Right renal cortex interstitium (tissue), 3 donors: Measurements from ENCODE around the gene SCD5. TPM values are rescaled to one million over a fixed set of nuclear protein-coding genes. Genes with fewer than 3 reads are reported as not detected.

Source experiments
- DNase-seq, 3 donors: peaks; one replicate each; pipeline ENCODE4 v3.0.0-alpha.2; 2013; ENCODE audit warnings: low read depth in 3 of 3, low spot score in 2 of 3
- polyA plus RNA-seq, 3 donors: library from polyadenylated mRNA; unstranded; fragments of 120-200 nt; gene quantifications; one replicate each; pipeline ENCODE4 v1.2.1, GENCODE V29; 2013; ENCODE audit not compliant: insufficient read length in 3 of 3

The SCD5 gene
- polyA plus RNA-seq, 3 donors: 30.0 to 44.7 (median 38.1) TPM

DNA sequence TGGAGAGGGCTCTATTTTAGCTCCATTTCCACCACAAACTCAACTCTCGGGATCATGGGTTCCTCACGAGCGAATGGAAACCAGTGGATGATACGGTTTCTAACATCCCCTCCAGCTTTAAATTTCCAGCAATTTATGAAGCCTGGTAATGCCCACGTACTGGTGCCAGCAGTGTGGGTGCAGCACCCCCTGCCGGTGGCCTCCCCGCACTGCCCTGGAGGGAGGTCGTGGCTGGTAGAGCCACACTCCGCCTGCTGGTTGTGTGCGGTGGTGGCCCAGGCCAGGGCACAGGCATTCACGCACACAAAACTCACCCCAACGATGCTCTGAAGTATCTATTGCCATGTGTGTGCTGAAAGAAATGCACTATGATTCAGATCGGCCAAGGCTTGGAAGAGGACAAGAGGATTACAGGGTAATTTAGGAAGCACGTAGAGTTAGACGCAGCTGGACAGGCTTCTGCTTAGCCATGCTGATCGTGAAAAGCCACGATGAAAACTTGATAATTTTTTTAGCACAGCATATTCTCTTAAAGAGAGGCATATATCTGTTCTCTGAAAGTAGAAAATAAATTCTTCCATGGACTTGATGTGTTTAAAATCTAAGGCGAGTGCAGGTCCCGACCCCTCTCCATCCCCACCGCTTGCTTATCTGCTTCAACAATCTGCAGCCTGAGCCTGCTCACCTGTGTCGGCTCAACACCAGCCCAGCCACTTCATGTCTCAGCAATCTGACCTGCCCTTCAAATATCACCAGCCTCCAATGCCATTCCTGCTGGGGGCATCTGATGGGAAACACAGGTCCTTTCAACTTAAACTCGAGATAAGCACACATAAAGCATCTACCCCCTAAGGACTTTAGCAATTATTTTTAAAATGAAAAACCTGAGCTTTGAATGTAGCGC, 59.1 kb downstream of the SCD5 start:
- DNase-seq: no peak

GRCh38 chr4:82737354-82737753, 61.2 kb downstream of the SCD5 start:
- DNase-seq: no peak

GRCh38 chr4:82733636-82734035, 65.0 kb downstream of the SCD5 start:
- DNase-seq: no peak

DNA sequence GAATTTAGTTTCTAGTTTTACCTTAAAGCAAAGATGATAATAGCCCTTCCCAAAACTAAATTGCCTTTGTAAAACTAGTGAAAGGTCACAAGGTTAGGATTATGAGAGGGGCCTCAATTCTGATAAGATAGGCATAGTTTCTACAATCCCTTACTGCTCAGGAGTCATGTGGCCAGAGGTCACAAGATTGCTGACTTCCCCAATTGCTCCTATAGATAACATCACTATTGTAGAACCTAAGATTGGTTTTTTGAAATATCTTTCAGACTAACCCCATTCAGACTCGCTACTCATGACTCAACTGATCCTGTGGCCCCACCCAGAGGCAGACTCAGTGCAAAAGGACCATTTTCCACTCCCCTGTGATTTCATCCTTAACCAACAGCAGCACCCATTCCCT, 70.3 kb downstream of the SCD5 start:
- DNase-seq: no peak

GRCh38 chr4:82726596-82726995, 72.0 kb downstream of the SCD5 start:
- no peak for DNase-seq

DNA sequence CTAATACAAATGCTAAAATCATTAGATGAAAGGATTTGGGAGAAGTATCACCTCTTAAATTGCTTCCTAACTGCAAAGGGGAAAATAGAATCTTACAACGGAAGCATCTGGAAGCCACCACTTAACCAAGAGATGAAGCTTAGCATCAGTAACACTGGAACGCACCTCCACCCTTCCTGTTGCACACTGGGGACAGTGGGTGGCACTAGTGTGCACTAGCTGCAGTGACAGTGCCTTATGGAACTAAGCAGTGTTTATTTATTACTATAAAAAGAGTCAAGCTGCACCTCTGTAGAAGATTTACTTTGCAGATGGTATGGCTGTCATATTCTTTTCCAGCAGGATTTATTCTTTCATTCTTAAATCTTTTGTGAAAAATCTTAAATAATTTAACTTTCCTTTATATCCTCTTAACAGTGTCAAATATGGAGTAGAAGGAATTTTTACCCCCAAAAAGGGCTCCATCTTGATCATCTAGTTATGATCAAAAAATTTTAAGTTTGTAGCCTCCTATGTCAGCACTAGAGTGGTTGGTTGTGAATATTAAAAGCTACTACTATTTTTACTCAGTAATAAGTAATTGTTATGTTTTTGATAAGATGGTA, 76.7 kb downstream of the SCD5 start:
- no peak for DNase-seq

- no peak for DNase-seq
These were observed 80.2 kb downstream of the SCD5 start for GRCh38 chr4:82718162-82718940.

DNA sequence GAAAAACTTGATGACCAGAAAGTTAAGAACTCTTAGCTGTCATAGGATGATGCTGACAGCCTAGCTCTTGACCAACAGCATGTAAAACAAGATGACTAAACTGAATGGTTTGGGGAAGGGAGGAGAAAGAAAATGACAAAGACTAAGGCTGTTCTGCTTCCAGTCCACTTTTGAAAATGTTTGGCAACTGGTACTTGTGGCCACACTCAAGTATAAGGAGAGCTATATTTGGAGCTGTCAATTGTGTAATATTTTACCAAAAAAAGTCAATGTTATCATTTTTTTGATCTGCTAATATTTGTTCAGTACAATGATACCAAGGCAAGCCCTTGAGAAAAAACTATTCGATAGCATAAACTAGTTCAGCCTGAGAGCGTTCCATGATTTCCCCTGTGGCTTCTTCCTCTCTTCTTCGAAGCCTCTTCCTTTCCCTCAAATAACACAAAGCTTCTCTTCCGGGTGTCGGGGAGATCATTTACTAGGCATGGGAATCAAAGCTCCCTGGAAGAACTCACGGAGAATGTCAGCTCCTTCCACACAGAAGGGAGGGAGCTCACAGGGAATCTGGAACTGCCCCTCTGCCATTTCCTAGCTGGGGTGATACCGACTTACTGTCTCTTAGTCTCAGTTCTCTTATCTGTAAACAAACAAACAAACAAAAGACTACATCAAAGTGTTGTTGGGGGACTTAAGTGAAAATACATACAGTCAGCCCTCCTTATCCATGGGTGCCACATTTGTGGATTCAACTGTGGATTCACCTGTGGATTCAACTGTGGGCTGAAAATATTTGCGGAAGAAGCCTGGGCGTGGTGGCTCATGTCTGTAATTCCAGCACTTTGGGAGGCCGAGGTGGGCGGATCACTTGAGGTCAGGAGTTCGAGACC, 82.6 kb downstream of the SCD5 start:
- no peak for DNase-seq

DNA sequence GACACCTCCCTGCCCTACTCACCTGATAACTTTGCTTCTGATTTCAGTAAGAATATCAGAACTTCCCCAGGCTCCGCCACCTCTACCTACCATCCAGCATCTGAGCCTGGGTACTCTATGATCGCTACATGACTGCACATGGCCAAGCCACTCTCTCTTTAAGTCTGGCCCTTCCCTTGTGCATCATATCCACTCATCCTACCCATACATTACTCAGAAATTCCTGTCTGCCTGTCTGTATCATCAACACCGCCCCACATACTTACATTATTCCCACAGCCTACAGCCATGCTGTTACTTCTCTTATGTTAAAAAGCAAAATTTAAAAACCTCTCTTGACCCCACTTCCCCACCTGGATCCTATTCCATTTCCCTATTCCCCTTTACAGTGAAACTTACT, 84.7 kb downstream of the SCD5 start:
- no peak for DNase-seq

- DNase-seq: no peak
These were observed 86.0 kb downstream of the SCD5 start for GRCh38 chr4:82712561-82712960.

- DNase-seq: no peak
These were observed 87.3 kb downstream of the SCD5 start for GRCh38 chr4:82711158-82711785.

DNA sequence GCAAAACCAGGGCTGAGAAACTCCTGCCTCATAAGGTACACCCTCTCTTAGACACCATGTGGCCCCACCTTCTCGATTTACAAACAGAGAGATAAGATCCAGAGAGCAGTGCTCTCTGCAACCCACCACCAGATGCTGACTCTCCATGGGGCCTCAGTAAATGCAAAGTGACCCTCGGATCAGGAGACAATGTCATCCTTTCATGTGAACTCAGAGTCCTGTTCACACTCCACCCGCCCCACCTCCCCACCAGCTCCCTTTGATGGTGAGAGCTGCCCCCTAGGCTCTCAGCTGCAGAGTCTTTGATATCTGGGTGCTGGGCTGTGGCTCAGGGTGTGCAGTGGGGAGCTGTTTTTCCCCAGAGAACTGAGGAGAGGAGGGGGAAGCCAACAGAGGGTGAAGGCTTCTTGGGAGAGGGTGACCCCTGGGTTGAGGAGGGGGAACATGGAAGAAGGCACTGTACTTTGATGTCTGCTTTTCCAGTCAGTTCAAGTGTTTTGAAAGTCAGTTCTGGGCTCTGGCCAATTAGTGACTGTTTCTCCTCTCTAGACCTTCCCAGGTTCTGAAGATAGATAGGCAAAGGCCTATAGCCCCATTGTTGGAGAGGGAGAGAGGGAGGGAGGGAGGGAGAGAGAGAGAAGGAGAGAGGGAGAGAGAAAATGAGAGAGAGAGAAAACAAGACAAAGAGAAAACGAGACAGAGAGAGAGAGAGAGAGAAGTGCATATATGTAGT, 88.2 kb downstream of the SCD5 start:
- DNase-seq: no peak

- no peak for DNase-seq
These were observed 89.6 kb downstream of the SCD5 start for GRCh38 chr4:82708982-82709381.

GRCh38 chr4:82706349-82707000, 92.1 kb downstream of the SCD5 start:
- DNase-seq: no peak

- peak in 1 of 3 donors; percentile 32 for DNase-seq
These were observed 92.7 kb downstream of the SCD5 start for GRCh38 chr4:82705928-82706300.

DNA sequence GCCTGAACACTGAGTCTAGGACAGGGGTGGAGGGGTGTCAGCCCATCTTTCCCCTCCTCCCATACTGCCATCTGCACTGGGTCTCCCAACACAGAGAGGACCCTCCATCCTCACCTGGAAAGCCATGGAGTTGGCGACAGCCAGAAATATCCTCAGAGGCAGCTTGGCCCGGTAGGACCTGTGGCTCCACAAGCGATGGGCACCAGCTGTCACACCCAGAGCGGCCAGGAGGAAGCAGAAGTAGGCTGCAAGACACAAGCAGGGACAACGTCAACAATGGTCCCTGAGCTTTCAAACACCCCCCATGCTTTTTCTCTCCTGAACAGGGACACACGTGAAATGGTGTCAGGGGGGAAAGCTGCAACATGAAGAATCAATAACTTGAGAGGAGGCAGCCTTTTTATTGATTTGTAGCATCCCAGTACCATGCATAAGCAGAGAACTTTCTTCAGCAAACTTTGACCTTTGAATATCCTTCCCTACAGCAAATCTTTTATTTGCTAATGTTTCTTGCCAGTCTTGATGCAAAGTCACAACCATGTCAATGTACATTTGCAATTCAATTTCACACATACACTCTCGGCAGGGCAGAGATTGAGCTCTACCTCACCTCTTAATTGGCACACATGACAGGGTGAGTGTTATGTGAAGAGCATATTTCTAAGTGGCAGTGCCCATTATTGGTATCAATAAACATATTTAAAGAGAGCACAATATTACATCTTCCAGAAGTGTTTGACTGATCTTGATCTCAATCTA, 93.2 kb downstream of the SCD5 start:
- DNase-seq: no peak

- no peak for DNase-seq
These were observed 94.4 kb downstream of the SCD5 start for GRCh38 chr4:82704156-82704555.

GRCh38 chr4:82698412-82698811, 100.2 kb downstream of the SCD5 start:
- no peak for DNase-seq
